Measurements from ENCODE around the gene C19orf67. TPM values are rescaled to one million over a fixed set of nuclear protein-coding genes. Genes with fewer than 3 reads are reported as not detected.
"Not testable (repeated sequence)": the region's sequence is repeated elsewhere in the genome, so short reads cannot be mapped to it uniquely, and the experiment has no call there.

C19orf67 gene
- total and polyA plus RNA-seq, 2 donors from 2014 or later = not detected

DNA sequence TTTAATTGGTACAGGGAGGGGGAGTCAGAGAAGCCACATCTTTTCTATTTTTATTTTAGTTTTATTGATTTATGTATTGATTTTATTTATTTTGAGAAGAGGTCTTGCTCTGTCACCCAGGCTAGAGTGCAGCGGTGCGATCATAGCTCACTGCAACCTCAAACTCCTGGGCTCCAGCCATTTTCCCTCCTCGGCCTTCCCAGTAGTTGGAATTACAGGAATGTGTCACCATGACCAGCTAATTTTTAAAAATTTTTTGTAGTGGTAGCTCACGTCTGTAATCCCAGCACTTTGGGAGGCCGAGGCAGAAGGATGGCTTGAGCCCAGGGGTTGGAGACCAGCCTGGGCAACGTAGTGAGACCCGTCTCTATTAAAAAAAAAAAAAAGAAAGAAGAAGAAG lies 49.9 kb downstream of the C19orf67 start:
- Histone ChIP-seq H3K9me3 (ENCODE audit: control insufficient read depth in 2 of 3, insufficient read depth in 1 of 3, low read length in 3 of 3) (no peaks in the 10 kb centered on the region), H3K36me3 (ENCODE audit: control insufficient read depth in 2 of 3, insufficient read depth in 3 of 3, low read length in 3 of 3) (no peaks in the 10 kb centered on the region), H3K27ac (ENCODE audit: low read depth in 2 of 2, low read length in 2 of 2) (no peak overlapping the region), H3K9ac (ENCODE audit: low read length in 3 of 3) (no peak overlapping the region), H3K4me1 (ENCODE audit: control insufficient read depth in 2 of 3, insufficient read depth in 2 of 3, low read depth in 1 of 3, low read length in 3 of 3) (peaks cover 0 to 4% (median 0%) of the 10 kb centered on the region in 3 donors), H3K4me3 (ENCODE audit: low read length in 3 of 3) (no peak overlapping the region), H3K27me3 (ENCODE audit: control insufficient read depth, insufficient read depth, low read length) (no peaks in the 10 kb centered on the region)
- DNase-seq (no peak), FAIRE-seq (no peak)
- intact Hi-C loops (cut with DNase I) = no loop called here
- TF ChIP-seq CTCF (IDR thresholded peaks at IDR 0.05; ENCODE audit: borderline replicate concordance, extremely low read depth, insufficient read depth) = no peak

DNA sequence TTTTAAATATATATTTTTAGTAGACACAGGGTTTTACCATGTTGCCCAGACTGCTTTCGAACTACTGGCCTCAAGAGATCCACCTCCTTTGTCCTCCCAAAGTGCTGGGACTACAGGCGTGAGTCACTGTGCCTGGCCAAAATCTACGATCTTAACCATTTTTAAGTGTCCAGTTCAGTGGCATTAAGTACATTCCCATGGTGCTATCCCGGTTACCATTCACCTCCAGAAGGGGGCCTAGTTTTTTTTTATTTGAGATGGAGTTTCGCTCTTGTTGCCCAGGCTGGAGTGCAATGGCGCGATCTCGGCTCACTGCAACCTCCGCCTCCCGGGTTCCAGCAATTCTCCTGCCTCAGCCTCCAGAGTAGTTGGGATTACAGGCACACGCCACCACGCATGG lies 50.4 kb downstream of the C19orf67 start:
- FAIRE-seq; intact Hi-C loops (cut with DNase I); H3K9ac ChIP-seq (ENCODE audit: low read length in 3 of 3); H3K9me3 ChIP-seq (ENCODE audit: control insufficient read depth in 2 of 3, insufficient read depth in 1 of 3, low read length in 3 of 3); H3K4me1 ChIP-seq (ENCODE audit: control insufficient read depth in 2 of 3, insufficient read depth in 2 of 3, low read depth in 1 of 3, low read length in 3 of 3); H3K4me3 ChIP-seq (ENCODE audit: low read length in 3 of 3); H3K27ac ChIP-seq (ENCODE audit: low read depth in 2 of 2, low read length in 2 of 2); H3K36me3 ChIP-seq (ENCODE audit: control insufficient read depth in 2 of 3, insufficient read depth in 3 of 3, low read length in 3 of 3); H3K27me3 ChIP-seq (ENCODE audit: control insufficient read depth, insufficient read depth, low read length); DNase-seq: not testable (repeated sequence)

DNA sequence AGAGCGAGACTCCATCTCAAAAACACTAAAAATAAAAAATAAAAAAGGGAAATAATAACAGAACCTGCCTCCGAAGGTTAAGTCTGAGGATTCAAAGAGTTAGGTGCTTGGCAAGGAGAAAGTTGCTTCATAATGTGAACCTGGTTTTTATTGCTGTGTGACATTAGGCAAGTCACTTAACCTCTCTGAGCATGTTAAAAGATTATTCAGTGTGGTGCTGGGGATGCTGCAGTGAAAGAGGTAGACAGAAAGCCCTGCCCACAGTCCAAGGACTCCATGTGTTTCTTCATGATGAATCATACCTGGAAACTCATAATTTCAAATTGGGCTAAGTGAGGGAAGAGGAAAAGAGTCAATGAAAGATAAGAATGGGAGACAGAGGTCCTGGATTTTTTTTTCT lies 51.6 kb downstream of the C19orf67 start:
- no peak for FAIRE-seq
- H3K27ac ChIP-seq (ENCODE audit: low read depth in 2 of 2, low read length in 2 of 2) = no peak overlapping the region
- H3K9ac ChIP-seq (ENCODE audit: low read length in 3 of 3) = no peak overlapping the region
- intact Hi-C loops (cut with DNase I) = no loop called here
- TF ChIP-seq CTCF (IDR thresholded peaks at IDR 0.05; ENCODE audit: borderline replicate concordance, extremely low read depth, insufficient read depth) = no peak
- no peaks in the 10 kb centered on the region for H3K9me3 ChIP-seq (ENCODE audit: control insufficient read depth in 2 of 3, insufficient read depth in 1 of 3, low read length in 3 of 3)
- no peaks in the 10 kb centered on the region for H3K36me3 ChIP-seq (ENCODE audit: control insufficient read depth in 2 of 3, insufficient read depth in 3 of 3, low read length in 3 of 3)
- H3K4me1 ChIP-seq (ENCODE audit: control insufficient read depth in 2 of 3, insufficient read depth in 2 of 3, low read depth in 1 of 3, low read length in 3 of 3) = peaks cover 0 to 4% (median 0%) of the 10 kb centered on the region in 3 donors
- no peaks in the 10 kb centered on the region for H3K27me3 ChIP-seq (ENCODE audit: control insufficient read depth, insufficient read depth, low read length)
- H3K4me3 ChIP-seq (ENCODE audit: low read length in 3 of 3) = no peak overlapping the region
- no peak for DNase-seq

- peak; percentile 45 for TF ChIP-seq CTCF (IDR thresholded peaks at IDR 0.05; ENCODE audit: borderline replicate concordance, extremely low read depth, insufficient read depth)
- no peak for FAIRE-seq
- intact Hi-C loops (cut with DNase I) = no loop called here
- no peak within 1 kb of the TSS for H3K27ac ChIP-seq (ENCODE audit: low read depth in 2 of 2, low read length in 2 of 2)
- peaks cover 0 to 4% (median 0%) of the 10 kb centered on the region in 3 donors for H3K4me1 ChIP-seq (ENCODE audit: control insufficient read depth in 2 of 3, insufficient read depth in 2 of 3, low read depth in 1 of 3, low read length in 3 of 3)
- DNase-seq = peak; percentile 78 to 88 (median 81)
- H3K4me3 ChIP-seq (ENCODE audit: low read length in 3 of 3) = peak within 1 kb of the TSS; percentile 37 to 63 (median 63)
- H3K9me3 ChIP-seq (ENCODE audit: control insufficient read depth in 2 of 3, insufficient read depth in 1 of 3, low read length in 3 of 3) = no peaks in the 10 kb centered on the region
- H3K36me3 ChIP-seq (ENCODE audit: control insufficient read depth in 2 of 3, insufficient read depth in 3 of 3, low read length in 3 of 3) = no peaks in the 10 kb centered on the region
- no peaks in the 10 kb centered on the region for H3K27me3 ChIP-seq (ENCODE audit: control insufficient read depth, insufficient read depth, low read length)
- H3K9ac ChIP-seq (ENCODE audit: low read length in 3 of 3) = peak within 1 kb of the TSS in 2 of 3 donors; percentile 40 to 63
Observed at GRCh38 chr19:14031719-14032480, 53.7 kb downstream of the C19orf67 start, which contains the start of gene IL27RA. TSS of gene IL27RA (plus strand) at chr19:14031762. CDS start at chr19:14031873, 111 bp downstream.

Other genes with a start within 250 kb of the C19orf67 start
- gene NANOS3, start 208.6 kb downstream of the C19orf67 start, total RNA-seq = 0.35 TPM
- gene NANOS3, start 208.6 kb downstream of the C19orf67 start, polyA plus RNA-seq (ENCODE audit: insufficient read depth, low read depth, low replicate concordance) = not detected
- gene BRME1, start 179.7 kb downstream of the C19orf67 start, total RNA-seq = 1.8 TPM
- 1.5 TPM for gene BRME1, start 179.7 kb downstream of the C19orf67 start, polyA plus RNA-seq (ENCODE audit: insufficient read depth, low read depth, low replicate concordance)
- 36.9 TPM for gene CC2D1A, start 179.6 kb downstream of the C19orf67 start, total RNA-seq
- 28.8 TPM for gene CC2D1A, start 179.6 kb downstream of the C19orf67 start, polyA plus RNA-seq (ENCODE audit: insufficient read depth, low read depth, low replicate concordance)
- gene PODNL1, start 147.4 kb downstream of the C19orf67 start, total RNA-seq = 3.0 TPM
- gene PODNL1, start 147.4 kb downstream of the C19orf67 start, polyA plus RNA-seq (ENCODE audit: insufficient read depth, low read depth, low replicate concordance) = not detected
- gene DCAF15, start 133.3 kb downstream of the C19orf67 start, total RNA-seq = 35.5 TPM
- gene DCAF15, start 133.3 kb downstream of the C19orf67 start, polyA plus RNA-seq (ENCODE audit: insufficient read depth, low read depth, low replicate concordance) = 21.9 TPM
- gene RFX1, start 79.5 kb downstream of the C19orf67 start, total RNA-seq = 17.9 TPM
- gene RFX1, start 79.5 kb downstream of the C19orf67 start, polyA plus RNA-seq (ENCODE audit: insufficient read depth, low read depth, low replicate concordance) = 5.2 TPM
- gene RLN3, start 57.6 kb downstream of the C19orf67 start, total RNA-seq = not detected
- gene RLN3, start 57.6 kb downstream of the C19orf67 start, polyA plus RNA-seq (ENCODE audit: insufficient read depth, low read depth, low replicate concordance) = not detected
- gene IL27RA, start 54.0 kb downstream of the C19orf67 start, total RNA-seq = 14.1 TPM
- gene IL27RA, start 54.0 kb downstream of the C19orf67 start, polyA plus RNA-seq (ENCODE audit: insufficient read depth, low read depth, low replicate concordance) = 3.1 TPM
- 19.4 TPM for gene PALM3, start 23.7 kb downstream of the C19orf67 start, total RNA-seq
- gene PALM3, start 23.7 kb downstream of the C19orf67 start, polyA plus RNA-seq (ENCODE audit: insufficient read depth, low read depth, low replicate concordance) = 45.8 TPM
- 8.7 TPM for gene MISP3, start 13.0 kb downstream of the C19orf67 start, total RNA-seq
- 32.0 TPM for gene MISP3, start 13.0 kb downstream of the C19orf67 start, polyA plus RNA-seq (ENCODE audit: insufficient read depth, low read depth, low replicate concordance)
- gene SAMD1, start 5.0 kb upstream of the C19orf67 start, total RNA-seq = 28.3 TPM
- 23.3 TPM for gene SAMD1, start 5.0 kb upstream of the C19orf67 start, polyA plus RNA-seq (ENCODE audit: insufficient read depth, low read depth, low replicate concordance)
- 92.3 TPM for gene PRKACA, start 32.0 kb upstream of the C19orf67 start, total RNA-seq
- gene PRKACA, start 32.0 kb upstream of the C19orf67 start, polyA plus RNA-seq (ENCODE audit: insufficient read depth, low read depth, low replicate concordance) = 51.4 TPM
- 1.8 TPM for gene ASF1B, start 50.8 kb upstream of the C19orf67 start, total RNA-seq
- 0.49 TPM for gene ASF1B, start 50.8 kb upstream of the C19orf67 start, polyA plus RNA-seq (ENCODE audit: insufficient read depth, low read depth, low replicate concordance)
- 30.2 TPM for gene ADGRL1, start 120.4 kb upstream of the C19orf67 start, total RNA-seq
- 6.3 TPM for gene ADGRL1, start 120.4 kb upstream of the C19orf67 start, polyA plus RNA-seq (ENCODE audit: insufficient read depth, low read depth, low replicate concordance)